NCI-H1417 (cell line): ENCODE data around the gene GAGE12H.
"Not testable (repeated sequence)": the region's sequence is repeated elsewhere in the genome, so short reads cannot be mapped to it uniquely, and the experiment has no call there.

Source experiments
- DNase-seq, 3 experiments: peaks; one replicate each; lab custom pipeline; 2025; lab: John Stamatoyannopoulos, UW

The GAGE12H gene

GRCh38 chrX:49579649-49580048 is at the start of gene GAGE12H:
TSS of gene GAGE12H (plus strand) at chrX:49579949. CDS start at chrX:49581104, 1,155 bp downstream.
- DNase-seq, result not testable (repeated sequence)

DNA sequence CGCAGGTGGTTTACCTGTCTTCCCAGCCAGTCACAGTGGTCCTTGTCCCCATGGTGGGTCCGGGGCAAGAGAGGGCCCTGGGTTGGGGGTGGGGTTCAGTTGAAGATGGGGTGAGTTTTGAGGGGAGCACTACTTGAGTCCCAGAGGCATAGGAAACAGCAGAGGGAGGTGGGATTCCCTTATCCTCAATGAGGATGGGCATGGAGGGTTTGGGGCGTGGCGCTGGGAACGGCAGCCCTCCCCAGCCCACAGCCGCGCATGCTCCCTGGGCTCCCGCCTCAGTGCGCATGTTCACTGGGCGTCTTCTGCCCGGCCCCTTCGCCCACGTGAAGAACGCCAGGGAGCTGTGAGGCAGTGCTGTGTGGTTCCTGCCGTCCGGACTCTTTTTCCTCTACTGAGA is 47.9 kb upstream of the GAGE12H start, which contains the start of gene GAGE12C:
Gene GAGE12C, plus strand, starts transcription at position 301 of the 400 bp plus-strand sequence. CDS start 1,155 bp downstream, outside the sequence.
- not testable (repeated sequence) for DNase-seq

- not testable (repeated sequence) for DNase-seq
Measured at GRCh38 chrX:49541433-49541832, 38.3 kb upstream of the GAGE12H start, which contains the start of gene GAGE12D. TSS of gene GAGE12D (plus strand) at chrX:49541733. CDS start at chrX:49542888, 1,155 bp downstream.

DNA sequence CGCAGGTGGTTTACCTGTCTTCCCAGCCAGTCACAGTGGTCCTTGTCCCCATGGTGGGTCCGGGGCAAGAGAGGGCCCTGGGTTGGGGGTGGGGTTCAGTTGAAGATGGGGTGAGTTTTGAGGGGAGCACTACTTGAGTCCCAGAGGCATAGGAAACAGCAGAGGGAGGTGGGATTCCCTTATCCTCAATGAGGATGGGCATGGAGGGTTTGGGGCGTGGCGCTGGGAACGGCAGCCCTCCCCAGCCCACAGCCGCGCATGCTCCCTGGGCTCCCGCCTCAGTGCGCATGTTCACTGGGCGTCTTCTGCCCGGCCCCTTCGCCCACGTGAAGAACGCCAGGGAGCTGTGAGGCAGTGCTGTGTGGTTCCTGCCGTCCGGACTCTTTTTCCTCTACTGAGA is 28.8 kb upstream of the GAGE12H start, which contains the start of gene GAGE12E:
Gene GAGE12E, plus strand, starts transcription at position 301 of the 400 bp plus-strand sequence. CDS start 1,155 bp downstream, outside the sequence.
- not testable (repeated sequence) for DNase-seq

- DNase-seq, result not testable (repeated sequence)
Measured at GRCh38 chrX:49560542-49560941, 19.2 kb upstream of the GAGE12H start, which contains the start of gene GAGE12F. TSS of gene GAGE12F (plus strand) at chrX:49560842. CDS start at chrX:49561997, 1,155 bp downstream.

DNA sequence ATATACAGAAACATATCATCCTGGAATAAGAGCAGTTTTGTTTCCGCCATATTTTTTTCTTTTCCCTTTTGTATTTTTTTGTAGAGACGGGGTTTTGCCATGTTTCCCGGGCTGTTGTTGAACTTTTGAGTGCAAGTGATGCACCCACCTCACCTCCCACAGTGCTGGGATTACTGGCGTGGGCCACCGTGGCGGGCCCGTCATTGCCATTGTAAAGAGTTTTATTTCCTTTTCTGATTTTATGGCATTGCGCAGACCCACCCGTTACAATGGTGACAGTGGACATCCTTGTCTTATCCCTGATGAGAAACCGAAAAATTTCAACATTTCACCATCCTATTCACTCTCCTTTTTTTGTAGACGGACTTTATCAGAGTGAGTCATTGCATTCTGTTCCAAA is 11.0 kb upstream of the GAGE12H start:
- DNase-seq, result not testable (repeated sequence)

- DNase-seq, result not testable (repeated sequence)
Measured at GRCh38 chrX:49569152-49569551, 10.6 kb upstream of the GAGE12H start.

- not testable (repeated sequence) for DNase-seq
Measured at GRCh38 chrX:49570100-49570499, 9.6 kb upstream of the GAGE12H start, which contains the start of gene GAGE12G. TSS of gene GAGE12G (plus strand) at chrX:49570400. CDS start at chrX:49571555, 1,155 bp downstream.

DNA sequence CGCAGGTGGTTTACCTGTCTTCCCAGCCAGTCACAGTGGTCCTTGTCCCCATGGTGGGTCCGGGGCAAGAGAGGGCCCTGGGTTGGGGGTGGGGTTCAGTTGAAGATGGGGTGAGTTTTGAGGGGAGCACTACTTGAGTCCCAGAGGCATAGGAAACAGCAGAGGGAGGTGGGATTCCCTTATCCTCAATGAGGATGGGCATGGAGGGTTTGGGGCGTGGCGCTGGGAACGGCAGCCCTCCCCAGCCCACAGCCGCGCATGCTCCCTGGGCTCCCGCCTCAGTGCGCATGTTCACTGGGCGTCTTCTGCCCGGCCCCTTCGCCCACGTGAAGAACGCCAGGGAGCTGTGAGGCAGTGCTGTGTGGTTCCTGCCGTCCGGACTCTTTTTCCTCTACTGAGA is 9.4 kb downstream of the GAGE12H start, which contains the start of gene GAGE2A:
Gene GAGE2A, plus strand, starts transcription at position 301 of the 400 bp plus-strand sequence. CDS start 1,155 bp downstream, outside the sequence.
- not testable (repeated sequence) for DNase-seq

DNA sequence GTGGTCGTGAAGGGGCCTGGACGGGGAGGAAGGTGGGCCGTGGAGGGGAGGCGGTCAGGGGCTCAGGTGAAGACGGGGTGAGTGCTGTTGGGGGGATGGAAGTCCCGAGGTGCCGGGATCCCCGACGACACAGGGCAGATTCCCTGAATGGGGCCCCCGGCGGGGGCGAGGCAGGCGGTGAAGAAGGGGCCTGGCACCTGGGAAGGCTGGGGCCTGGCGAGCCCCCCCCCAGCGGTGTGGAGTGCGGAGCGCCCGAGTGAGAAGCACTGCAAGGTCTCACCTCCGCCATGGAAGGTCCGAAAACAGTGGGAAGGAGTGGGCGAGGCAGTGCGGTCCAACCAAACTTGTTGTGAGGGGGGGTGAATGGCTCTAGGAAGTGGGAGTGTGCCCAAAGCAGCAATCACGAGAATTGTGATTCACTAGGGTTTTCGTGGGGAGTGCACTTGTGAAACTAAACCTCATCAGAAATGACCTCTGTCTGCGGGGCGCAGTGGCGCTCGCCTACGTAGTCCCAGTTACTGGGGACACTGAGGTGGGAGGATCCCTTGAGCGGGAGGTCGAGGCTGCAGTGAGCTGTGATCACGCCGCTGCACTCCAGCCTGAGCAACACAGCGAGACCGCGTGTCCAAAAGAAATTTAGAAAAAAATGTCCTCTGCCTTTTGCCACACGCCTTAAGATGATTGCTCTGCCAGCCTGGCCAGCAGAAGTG is 10.2 kb downstream of the GAGE12H start:
- not testable (repeated sequence) for DNase-seq

DNA sequence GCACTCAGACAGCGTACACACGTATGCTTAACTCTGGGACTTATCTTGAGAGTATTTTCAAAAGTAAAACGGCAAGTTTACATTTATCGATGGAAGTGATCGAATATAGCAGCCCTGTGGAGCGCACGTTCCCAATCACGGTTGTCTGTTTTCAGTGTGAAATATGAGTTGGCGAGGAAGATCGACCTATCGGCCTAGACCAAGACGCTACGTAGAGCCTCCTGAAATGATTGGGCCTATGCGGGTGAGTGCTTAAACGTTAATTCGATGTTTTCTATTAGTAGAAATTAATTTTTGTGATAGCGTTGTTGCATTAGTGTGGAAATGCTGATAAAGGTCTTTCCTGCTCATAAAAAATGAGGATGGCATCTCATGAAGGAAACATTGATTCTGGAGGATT is 10.7 kb downstream of the GAGE12H start:
- DNase-seq, result not testable (repeated sequence)

- DNase-seq, result not testable (repeated sequence)
Measured at GRCh38 chrX:49598720-49599119, 19.0 kb downstream of the GAGE12H start, which contains the start of gene GAGE1. TSS of gene GAGE1 (plus strand) at chrX:49599020. CDS start at chrX:49600175, 1,155 bp downstream.

GRCh38 chrX:49610718-49611310 is 31.1 kb downstream of the GAGE12H start:
- DNase-seq, result no peak

DNA sequence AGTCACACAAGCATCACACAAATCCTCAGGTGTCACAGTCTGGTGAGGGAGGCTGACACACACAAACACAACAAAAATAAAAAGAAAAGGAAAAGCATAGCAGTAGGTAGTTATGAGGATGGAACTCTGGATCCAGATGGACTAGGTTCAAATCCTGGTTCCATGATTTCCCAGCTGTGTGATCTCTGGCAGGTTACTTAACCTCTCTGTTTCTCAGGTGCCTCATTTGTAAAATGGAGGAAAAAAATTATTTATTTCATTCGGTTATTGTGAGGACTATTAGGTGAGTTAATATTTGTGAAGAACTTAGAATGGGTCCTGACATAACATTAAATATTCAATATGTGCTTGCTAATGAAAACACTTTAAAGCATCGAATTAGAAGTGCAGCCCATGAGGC is 38.8 kb downstream of the GAGE12H start:
- DNase-seq, result no peak

GRCh38 chrX:49627086-49627777 is 47.5 kb downstream of the GAGE12H start:
- peak in 2 of 3 experiments; percentile 2 to 13 for DNase-seq
